Stimulated activated CD4-positive, alpha-beta T cell treated with anti-CD3 and anti-CD28 coated beads, TNF-alpha, amount 100 ng/mL, for 48 hours (primary cell): Measurements from ENCODE around the gene CA4.
"Not testable (repeated sequence)": the region's sequence is repeated elsewhere in the genome, so short reads cannot be mapped to it uniquely, and the experiment has no call there.

Source experiments
- DNase-seq, 3 donors: peaks; one replicate each; pipeline ENCODE4 v3.0.0-alpha.2; 2020; ENCODE audit warnings: low read depth in 3 of 3

Gene CA4

GRCh38 chr17:60149691-60150582 is at the start of gene CA4:
TSS of gene CA4 (plus strand) at chr17:60149973. CDS start at chr17:60150035, 62 bp downstream.
- no peak for DNase-seq

- not testable (repeated sequence) for DNase-seq
Observed at GRCh38 chr17:60100577-60100976, 49.2 kb upstream of the CA4 start.

DNA sequence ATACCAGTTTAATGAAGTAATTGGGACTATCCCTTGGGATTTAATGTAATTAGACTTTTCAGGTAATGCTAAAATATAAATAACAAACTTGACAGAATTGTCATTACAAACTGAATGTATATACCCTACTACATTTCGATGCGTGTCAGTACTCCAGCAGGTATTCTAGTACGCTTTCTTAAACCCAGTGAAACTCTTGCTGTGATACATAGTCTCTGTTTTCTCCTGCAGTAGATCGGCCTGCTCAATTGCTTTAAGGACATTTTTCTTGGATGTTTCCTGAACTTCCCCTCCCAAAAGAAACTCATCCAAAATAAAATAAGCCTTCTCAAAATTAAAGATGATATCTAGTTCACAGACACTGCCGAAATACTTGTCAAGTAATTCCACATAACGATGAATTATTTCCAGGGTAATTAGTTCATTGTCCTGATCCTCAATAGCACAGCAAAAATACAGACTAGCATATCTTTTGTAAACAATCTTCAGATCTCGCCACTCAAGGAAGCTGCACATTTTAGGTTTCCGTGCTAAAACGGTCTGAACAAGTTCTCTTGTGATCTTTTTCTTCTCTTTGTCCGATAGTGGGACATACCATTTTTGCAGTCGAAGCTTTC is 47.6 kb upstream of the CA4 start:
- DNase-seq: not testable (repeated sequence)

- peak; percentile 3 to 18 (median 13) for DNase-seq
Observed at GRCh38 chr17:60102632-60103096, 47.1 kb upstream of the CA4 start.

DNA sequence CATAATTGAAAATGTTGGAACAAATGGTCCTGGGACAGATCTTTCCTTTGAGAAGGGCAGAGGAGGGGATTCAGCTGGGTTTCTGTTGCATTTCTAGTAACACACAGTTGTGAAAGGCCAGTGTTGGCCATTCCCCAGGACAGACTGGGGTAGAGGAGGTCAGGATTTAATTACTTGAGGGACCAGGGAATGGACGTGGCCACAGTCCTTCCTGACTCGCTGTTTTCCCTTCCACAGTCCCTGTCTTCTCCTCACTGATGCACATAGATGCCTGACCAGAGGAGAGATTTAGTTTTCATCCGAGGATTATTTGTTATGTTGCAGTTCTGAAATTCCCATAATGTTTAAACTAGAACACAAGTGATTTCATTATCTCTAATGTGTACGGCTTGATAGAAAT is 45.8 kb upstream of the CA4 start:
- DNase-seq: no peak

GRCh38 chr17:60106340-60107059 is 43.3 kb upstream of the CA4 start:
- no peak for DNase-seq

DNA sequence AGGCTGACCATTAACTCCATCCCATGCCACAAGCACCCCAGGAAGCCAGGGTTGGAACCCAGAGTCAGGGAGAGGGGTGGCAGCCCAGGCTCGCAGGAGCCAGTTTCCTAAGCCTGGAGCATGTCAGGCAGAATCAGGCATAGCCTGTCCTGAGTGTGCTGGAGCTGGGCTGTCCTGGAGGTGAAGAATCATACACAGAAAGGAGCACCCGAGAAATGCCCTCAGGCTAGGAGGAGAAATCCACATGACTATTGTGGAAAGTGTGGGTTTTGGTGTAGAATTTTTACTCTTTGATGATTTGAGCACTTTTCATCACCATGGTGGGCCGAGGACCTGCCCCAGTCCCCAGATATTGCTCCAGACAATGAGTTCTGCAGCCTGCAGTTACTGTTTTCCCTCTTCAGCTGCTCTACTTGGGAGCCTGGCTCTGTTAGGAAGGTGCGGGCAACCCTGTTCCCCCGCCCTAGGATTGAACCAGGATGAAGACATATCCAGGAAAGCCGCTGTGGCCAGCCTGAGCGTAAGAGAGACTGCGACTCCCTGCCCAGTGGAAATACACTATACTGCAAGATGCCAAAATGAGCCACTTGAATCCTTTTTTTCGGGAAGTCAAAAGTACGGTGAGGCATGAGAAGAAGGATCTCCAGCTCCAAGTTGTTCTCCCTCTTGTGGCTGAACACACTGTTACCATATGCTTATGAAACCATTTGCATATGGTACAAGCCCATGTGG is 42.1 kb upstream of the CA4 start:
- DNase-seq: no peak

DNA sequence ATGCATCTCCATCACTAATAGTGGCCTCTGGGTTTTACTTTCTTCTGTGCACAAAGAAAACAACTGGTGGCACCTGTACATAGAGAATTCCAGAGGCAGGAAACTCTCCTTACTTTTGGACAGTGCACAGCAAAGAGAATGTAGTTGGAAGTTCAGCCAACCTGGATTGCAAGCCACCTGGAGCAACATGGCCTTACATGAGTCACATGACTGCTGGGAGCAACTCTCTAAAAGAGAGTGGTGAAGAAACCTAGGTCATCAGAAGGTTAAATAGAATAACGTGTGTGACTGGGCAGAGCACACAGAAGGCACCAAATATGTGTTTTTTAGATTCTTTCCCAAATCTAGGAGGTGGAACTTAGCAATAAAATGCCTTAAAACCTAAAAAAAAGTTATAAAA is 41.5 kb upstream of the CA4 start:
- not testable (repeated sequence) for DNase-seq

GRCh38 chr17:60108712-60109111 is 41.1 kb upstream of the CA4 start:
- no peak for DNase-seq

- no peak for DNase-seq
Observed at GRCh38 chr17:60109161-60109560, 40.6 kb upstream of the CA4 start.

GRCh38 chr17:60110586-60110985 is 39.2 kb upstream of the CA4 start:
- DNase-seq: no peak

DNA sequence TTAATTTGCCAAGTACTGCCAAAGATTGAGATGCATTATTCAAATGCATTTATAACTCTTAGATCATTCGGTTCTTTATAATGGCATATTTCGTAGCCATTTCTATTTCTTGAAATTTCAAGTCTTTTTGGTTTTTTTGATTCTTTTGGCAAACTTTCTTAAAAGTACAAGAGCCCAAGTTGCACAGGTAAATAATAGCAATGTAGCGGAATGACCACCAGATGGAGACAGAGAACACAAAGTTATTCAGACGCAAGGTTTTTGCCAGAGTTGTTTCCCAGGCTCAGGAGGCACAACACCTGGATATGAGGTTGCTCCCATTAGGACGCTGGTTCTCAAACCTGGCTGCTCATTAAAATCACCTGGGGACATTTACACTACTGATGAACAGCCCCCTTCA is 38.1 kb upstream of the CA4 start:
- DNase-seq: not testable (repeated sequence)

- not testable (repeated sequence) for DNase-seq
Observed at GRCh38 chr17:60115364-60115763, 34.4 kb upstream of the CA4 start.

DNA sequence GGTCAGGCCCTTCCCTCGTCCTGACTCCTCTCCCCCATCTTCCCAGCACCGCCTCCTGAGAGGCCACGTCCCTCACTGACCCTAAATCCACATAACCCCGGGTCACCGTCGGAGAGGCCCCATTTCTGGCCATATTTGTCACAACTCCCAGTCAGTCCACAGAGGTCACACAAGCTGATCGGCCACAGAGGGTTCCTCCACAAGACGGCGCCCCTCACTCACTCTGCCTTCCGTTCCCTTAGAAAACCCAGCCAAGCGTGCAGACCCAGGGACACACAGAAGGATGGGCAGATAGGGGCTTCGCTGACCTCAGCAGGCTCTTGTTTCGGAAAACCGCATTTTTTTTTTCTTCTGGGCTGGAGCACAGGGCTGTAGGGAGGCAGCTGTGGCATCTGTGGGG is 33.6 kb upstream of the CA4 start:
- not testable (repeated sequence) for DNase-seq

DNA sequence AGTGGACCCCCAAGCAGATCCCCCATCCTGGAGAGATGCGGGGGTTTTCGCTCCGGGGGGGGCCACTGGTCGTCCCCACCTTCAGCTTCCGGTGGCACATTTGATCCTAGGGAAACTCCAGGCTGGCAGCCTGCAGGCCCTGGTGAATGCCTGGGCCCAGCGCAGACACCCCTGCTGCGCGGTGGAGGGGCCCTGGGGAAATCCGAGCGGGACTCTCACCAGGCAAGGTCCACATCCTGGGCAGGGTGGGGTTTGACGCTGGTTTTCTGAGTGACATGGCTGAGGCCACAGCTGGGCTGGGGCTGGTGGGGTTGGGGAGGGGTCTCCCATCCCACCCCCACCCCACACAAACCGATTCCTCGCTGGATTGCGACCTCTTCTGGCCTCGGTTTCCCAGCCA is 30.6 kb upstream of the CA4 start:
- not testable (repeated sequence) for DNase-seq

GRCh38 chr17:60119807-60120748 is 29.7 kb upstream of the CA4 start:
- not testable (repeated sequence) for DNase-seq

DNA sequence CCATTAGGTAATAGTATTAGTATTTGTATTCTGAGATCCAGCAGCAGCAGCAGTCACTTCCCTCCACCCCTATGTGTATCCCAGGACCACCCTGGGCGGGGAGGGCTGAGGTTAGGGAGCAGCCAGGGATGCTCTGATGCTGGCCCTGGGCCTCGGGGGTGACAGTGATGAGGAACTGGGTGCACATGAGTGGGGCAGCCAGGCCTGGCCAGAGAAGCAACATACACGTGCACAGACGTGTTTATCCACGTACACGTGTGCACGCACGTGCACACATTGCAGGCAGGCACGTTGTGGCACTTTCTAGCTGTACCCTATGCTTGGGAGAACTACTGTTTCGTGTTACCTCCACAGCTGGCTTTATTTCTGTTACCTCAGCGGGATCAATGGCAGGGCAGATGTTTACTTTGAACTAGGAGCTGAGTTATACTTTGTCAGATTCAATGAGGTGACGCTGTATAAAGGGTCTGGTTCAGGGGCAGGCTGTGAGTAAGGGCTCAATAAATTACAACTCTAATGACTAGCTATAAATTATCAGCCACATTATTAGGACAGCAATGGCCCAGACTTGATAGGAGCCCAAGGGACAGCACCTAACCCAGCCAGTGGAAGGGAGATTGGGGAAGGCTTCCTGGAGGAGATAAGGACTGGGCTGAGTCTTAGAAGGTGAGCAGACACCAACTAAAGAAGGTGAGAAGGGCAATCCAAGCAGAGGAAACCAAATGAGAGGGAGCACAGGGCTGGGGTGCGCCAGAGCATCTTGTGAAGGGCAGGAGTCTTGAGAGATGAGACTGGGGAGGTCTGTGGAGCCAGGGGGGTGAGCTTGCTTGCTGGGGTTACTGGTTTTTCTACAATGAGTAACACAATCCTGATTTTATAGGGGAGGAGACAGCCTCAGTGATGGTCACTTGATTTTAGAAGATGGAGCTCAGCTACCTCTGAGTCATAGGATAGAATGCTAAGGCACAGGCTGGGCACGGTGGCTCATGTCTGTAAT is 22.4 kb upstream of the CA4 start:
- DNase-seq: no peak

- no peak for DNase-seq
Observed at GRCh38 chr17:60128171-60128859, 21.5 kb upstream of the CA4 start.

- DNase-seq: no peak
Observed at GRCh38 chr17:60129164-60129563, 20.6 kb upstream of the CA4 start.
